ENCODE results near the gene AIFM2.

DNA sequence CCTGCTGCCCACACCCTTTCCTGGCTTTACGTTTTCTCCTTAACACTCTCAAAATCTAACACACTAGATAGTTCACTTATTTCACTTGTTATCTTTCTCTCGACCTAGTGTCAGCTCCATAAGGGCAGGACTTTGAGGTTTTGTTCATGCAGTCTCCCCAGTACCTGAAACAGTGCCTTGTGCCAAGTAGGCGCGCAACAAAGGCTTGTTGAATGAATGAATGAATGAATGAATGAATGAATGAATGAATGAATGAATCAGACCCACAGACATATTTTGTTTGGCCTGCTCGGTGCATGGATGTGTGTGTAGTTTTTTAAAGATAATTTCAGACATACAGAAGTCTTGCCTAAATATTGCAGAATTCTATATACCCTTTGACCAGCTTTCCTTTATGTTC lies 7.7 kb upstream of the AIFM2 start:
- no peak for TF ChIP-seq POLR2A (IDR thresholded peaks at IDR 0.05)
- TF ChIP-seq, protein P1, sequence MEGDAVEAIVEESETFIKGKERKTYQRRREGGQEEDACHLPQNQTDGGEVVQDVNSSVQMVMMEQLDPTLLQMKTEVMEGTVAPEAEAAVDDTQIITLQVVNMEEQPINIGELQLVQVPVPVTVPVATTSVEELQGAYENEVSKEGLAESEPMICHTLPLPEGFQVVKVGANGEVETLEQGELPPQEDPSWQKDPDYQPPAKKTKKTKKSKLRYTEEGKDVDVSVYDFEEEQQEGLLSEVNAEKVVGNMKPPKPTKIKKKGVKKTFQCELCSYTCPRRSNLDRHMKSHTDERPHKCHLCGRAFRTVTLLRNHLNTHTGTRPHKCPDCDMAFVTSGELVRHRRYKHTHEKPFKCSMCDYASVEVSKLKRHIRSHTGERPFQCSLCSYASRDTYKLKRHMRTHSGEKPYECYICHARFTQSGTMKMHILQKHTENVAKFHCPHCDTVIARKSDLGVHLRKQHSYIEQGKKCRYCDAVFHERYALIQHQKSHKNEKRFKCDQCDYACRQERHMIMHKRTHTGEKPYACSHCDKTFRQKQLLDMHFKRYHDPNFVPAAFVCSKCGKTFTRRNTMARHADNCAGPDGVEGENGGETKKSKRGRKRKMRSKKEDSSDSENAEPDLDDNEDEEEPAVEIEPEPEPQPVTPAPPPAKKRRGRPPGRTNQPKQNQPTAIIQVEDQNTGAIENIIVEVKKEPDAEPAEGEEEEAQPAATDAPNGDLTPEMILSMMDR (IDR thresholded peaks at IDR 0.05) = no peak

Measured in testis (tissue), 2 donors.